Adrenal gland (tissue), 5 donors: ENCODE results near the gene CFAP92.

ENCODE experiments used
- POLR2A ChIP-seq, 2 donors: fragments of 450-650 bp; IDR thresholded peaks; one replicate each; pipeline ENCODE4 v1.6.1; 2017; ENCODE audit warnings: antibody characterized with exemption in 2 of 2, mild to moderate bottlenecking in 2 of 2, moderate library complexity in 1 of 2
- TF ChIP-seq, protein P1 (sequence below), 6 experiments: fragments of 450-650 bp in 4 of 6; fragments of 200-600 bp in 2 of 6; sonication (generic) in 1 of 6; IDR thresholded peaks; 1 replicate in 5 of 6; 2 replicates in 1 of 6; pipeline versions ENCODE4 v1.5.1 to v1.8.0; 2016 to 2021; ENCODE audit warnings: antibody characterized with exemption in 6 of 6, mild to moderate bottlenecking in 2 of 6, moderate library complexity in 1 of 6
- donor health status: DM: no; HTN: no; CAD: no.

DNA sequence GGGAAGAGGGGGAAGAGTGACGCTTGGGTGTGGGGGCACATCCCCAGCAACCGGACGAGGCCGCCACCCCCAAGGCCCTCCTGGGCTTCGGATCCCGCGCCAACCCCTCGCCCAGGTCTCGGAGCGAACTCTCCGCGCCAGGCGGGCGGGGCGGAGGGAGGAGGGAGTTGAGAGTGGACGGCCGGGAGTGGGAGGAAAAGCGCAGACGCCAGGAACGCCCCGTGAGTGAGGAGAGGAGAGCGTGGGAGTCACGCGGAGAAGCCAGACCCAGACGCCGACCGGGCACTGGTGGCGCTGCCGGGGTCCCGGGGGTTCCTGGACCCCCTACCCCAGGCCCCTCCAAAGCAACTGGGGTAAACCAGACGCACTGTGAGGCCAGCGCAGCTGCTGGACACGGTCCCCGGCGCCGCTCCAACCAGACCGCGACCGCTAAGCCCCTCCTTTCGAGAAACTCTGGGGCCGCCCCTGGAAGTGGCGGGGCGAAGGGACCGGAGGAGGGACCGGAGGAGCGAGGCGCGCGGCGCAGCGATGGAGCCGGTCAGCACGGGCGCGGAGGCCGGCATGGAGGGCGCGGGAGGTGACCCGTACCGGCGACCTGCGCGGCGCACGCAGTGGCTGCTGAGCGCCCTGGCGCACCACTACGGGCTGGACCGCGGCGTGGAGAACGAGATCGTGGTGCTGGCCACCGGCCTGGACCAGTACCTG is 7.4 kb upstream of the CFAP92 start, which contains the start of gene EFCC1:
- TF ChIP-seq, protein P1, sequence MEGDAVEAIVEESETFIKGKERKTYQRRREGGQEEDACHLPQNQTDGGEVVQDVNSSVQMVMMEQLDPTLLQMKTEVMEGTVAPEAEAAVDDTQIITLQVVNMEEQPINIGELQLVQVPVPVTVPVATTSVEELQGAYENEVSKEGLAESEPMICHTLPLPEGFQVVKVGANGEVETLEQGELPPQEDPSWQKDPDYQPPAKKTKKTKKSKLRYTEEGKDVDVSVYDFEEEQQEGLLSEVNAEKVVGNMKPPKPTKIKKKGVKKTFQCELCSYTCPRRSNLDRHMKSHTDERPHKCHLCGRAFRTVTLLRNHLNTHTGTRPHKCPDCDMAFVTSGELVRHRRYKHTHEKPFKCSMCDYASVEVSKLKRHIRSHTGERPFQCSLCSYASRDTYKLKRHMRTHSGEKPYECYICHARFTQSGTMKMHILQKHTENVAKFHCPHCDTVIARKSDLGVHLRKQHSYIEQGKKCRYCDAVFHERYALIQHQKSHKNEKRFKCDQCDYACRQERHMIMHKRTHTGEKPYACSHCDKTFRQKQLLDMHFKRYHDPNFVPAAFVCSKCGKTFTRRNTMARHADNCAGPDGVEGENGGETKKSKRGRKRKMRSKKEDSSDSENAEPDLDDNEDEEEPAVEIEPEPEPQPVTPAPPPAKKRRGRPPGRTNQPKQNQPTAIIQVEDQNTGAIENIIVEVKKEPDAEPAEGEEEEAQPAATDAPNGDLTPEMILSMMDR (IDR thresholded peaks at IDR 0.05), result no peak
- no peak for TF ChIP-seq POLR2A (IDR thresholded peaks at IDR 0.05)
